ENCODE results near the gene PERCC1. TPM values are rescaled to one million over a fixed set of nuclear protein-coding genes. Genes with fewer than 3 reads are reported as not detected.
"Not testable (repeated sequence)": the region's sequence is repeated elsewhere in the genome, so short reads cannot be mapped to it uniquely, and the experiment has no call there.

The PERCC1 gene
- total RNA-seq, 8 experiments from 2014 or later = 0.29 to 1.2 (median 0.46) TPM; not detected in 4

DNA sequence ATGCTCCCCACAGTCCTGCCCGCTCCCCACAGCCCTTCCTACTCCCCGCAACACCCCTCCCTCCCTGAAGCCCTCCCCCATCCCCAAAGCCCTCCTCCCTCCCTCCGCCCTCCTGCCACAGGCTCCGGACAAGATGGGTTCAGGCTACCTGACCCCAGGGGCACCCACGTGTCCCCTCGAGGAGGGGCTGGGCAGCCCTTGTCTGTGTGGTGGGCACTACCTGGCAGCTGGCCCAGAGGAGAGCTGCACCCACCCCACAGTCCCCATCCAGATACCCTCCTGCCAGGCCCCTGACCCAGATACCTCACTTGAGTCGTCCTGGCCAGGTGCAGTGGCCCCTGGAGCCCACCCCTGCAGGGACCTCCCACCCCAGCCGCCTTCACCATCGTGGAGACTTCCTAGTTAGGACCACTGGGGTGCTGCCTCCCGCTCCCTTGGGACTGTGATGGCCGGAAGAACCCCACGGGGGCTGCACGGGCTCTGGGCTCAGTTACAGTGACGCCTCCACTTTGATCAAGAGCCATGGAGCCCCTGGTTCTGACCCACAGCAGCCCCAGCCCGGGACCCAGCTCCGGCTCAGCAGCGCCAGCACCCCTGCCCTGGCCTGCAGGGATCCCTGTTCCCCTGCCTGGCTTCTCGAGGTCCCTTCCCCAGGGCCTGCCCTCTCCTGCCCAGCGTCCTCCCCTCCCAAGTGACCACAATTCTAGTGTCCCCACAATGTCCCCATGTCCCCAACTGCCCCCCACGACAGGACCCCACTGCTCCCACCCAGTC, 806 bp downstream of the PERCC1 start:
- WGBS, 10 experiments = 40% methylated on average over 1 of the region's 20 CpGs; no CpG with 5 or more reads in 9 of the 10 experiments
- in situ Hi-C loops (cut with MboI; ENCODE audit: low pct_unique_long_range_greater_than_20kb in 2 of 9, low sequenced_read_pairs in 9 of 9, unreplicated experiment in 9 of 9) = no loop called here
- Histone ChIP-seq H3K27ac (no peak overlapping the region), H3K4me3 (no peak overlapping the region), H3K4me1 (replicated peaks in 1 of 2) (peaks cover 6 to 22% of the 10 kb centered on the region in 2 donors)
- no peak for ATAC-seq (replicated peaks in 6 of 8)

DNA sequence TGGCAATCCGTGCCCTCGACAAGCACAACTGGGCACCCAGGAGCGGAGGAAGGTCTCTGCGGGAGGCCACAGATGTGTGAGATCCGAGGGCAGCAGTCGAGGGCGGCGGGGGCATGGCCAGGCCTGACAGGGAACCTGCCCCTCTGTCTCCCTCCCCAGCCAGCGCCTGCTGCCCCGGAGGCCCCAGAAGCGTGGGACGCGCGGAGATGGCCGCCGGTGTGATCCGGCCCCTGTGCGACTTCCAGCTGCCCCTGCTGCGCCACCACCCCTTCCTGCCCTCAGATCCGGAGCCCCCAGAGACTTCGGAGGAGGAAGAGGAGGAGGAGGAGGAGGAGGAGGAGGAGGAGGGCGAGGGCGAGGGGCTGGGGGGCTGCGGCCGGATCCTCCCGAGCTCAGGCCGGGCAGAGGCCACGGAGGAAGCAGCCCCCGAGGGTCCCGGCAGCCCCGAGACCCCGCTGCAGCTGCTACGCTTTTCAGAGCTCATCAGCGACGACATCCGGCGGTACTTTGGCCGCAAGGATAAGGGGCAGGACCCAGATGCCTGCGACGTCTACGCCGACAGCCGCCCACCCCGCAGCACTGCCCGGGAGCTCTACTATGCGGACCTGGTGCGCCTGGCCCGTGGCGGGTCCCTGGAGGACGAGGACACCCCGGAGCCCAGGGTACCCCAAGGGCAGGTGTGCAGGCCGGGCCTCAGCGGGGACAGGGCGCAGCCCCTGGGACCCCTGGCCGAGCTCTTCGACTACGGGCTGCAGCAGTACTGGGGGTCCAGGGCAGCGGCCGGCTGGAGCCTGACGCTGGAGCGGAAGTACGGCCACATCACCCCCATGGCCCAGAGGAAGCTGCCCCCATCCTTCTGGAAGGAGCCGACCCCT, 1.7 kb downstream of the PERCC1 start:
- no peak overlapping the region for H3K4me3 ChIP-seq
- H3K27ac ChIP-seq = no peak overlapping the region
- ATAC-seq (replicated peaks in 6 of 8) = no peak
- WGBS, 10 experiments = 76% methylated on average over 12 of the region's 63 CpGs; no CpG with 5 or more reads in 9 of the 10 experiments
- H3K4me1 ChIP-seq (replicated peaks in 1 of 2) = peaks cover 6 to 22% of the 10 kb centered on the region in 2 donors
- in situ Hi-C loops (cut with MboI; ENCODE audit: low pct_unique_long_range_greater_than_20kb in 2 of 9, low sequenced_read_pairs in 9 of 9, unreplicated experiment in 9 of 9) = no loop called here

DNA sequence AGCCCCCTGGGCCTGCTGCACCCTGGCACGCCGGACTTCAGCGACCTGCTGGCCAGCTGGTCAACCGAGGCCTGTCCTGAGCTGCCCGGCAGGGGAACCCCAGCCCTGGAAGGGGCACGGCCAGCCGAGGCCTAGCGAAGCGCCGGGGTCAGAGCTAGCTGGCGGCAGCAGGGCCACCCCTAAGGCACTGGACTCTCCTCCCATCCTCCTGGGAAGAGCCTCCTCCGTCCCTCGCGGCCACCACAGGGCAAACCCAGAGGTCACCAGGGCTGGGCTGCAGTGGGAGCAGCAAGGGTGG, 2.3 kb downstream of the PERCC1 start:
- no peak overlapping the region for H3K4me3 ChIP-seq
- no CpG with 5 or more reads among the region's 14 CpGs for WGBS, 10 experiments

DNA sequence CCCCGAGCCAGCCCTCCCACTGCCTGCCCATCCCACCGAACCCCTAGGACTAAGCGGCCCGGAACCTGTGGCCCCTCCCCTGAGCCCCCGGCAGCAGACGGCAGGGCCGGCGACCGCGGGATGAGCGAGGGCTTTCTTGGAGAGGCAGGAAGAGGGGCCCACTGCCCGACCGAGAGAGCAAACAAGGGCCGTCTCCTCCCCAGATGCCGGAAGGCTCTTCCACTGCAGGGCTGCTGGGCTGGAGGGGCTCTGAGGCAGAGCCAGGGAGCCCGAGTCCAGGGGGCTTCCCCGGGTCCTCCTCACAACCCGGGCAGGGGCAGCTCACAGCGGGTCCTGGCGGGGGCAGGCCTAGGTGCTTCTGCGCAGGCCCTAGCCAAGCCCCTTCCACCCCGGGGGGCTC, 2.9 kb downstream of the PERCC1 start:
- 40% methylated on average over 3 of the region's 22 CpGs; no CpG with 5 or more reads in 9 of the 10 experiments for WGBS, 10 experiments
- in situ Hi-C loops (cut with MboI; ENCODE audit: low pct_unique_long_range_greater_than_20kb in 2 of 9, low sequenced_read_pairs in 9 of 9, unreplicated experiment in 9 of 9) = no loop called here
- ATAC-seq (replicated peaks in 6 of 8) = peak in 2 of 8 experiments; percentile 4 to 22

More for the DNA sequence above, 2.3 kb downstream of the PERCC1 start:
- Histone ChIP-seq H3K4me1 (replicated peaks in 1 of 2) (peaks cover 6 to 22% of the 10 kb centered on the region in 2 donors), H3K27ac (no peak overlapping the region)
- no peak for ATAC-seq (replicated peaks in 6 of 8)
- in situ Hi-C loops (cut with MboI; ENCODE audit: low pct_unique_long_range_greater_than_20kb in 2 of 9, low sequenced_read_pairs in 9 of 9, unreplicated experiment in 9 of 9) = no loop called here

DNA sequence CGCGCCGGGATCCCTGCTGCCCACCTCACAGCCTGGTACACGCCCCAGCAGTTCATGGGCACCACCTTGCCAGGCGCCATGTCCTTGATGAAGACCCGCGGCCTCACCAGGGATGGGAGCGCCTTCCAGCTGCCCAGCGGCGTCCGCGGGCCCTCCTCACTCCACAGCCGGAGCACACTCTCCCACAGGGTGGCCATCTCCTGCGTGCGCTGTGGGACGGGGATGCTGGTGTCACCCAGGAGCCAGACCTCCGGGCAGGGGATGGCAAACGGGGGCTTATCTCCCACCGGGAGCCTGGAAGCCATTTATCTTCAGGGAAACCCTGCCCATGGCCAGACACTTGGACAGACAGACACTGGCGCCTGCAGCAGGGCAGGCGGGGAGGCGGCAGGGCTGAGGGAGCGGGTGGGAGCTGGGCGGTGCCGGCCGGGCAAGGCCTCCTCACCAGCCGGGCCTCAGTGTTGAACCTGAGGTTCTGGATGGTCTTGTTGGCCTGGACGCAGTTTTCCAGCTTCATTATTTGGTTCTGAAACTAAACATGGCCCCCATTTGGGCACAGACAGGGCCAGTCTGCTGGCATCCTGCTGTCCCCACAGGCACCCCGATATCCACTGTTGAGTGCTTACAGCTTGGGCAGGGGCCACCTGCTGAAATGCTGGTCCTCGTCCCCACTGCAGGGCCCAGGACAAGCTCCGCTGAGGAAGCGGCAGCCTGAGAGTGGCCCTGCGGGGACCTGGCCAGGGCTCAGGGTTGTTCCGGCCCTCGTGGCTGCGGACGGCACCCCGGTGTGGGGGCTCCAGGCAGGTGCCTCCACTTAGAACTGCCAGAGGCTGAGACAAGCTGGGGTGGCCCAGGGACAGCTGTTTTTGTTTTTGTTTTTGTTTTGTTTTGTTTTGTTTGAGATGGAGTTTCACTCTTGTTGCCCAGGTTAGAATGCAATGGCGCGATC, 4.0 kb downstream of the PERCC1 start:
- 92 to 100% (median 100%) methylated on average over 1 to 6 of the region's 40 CpGs; no CpG with 5 or more reads in 6 of the 10 experiments for WGBS, 10 experiments
- no peak for ATAC-seq (replicated peaks in 6 of 8)
- Histone ChIP-seq H3K4me3 (no peak overlapping the region), H3K27ac (no peak overlapping the region), H3K4me1 (replicated peaks in 1 of 2) (peaks cover 6 to 21% of the 10 kb centered on the region in 2 donors)
- in situ Hi-C loops (cut with MboI; ENCODE audit: low pct_unique_long_range_greater_than_20kb in 2 of 9, low sequenced_read_pairs in 9 of 9, unreplicated experiment in 9 of 9) = no loop called here

More for the DNA sequence above, 2.9 kb downstream of the PERCC1 start:
- Histone ChIP-seq H3K4me3 (no peak overlapping the region), H3K27ac (no peak overlapping the region), H3K4me1 (replicated peaks in 1 of 2) (peaks cover 6 to 22% of the 10 kb centered on the region in 2 donors)

DNA sequence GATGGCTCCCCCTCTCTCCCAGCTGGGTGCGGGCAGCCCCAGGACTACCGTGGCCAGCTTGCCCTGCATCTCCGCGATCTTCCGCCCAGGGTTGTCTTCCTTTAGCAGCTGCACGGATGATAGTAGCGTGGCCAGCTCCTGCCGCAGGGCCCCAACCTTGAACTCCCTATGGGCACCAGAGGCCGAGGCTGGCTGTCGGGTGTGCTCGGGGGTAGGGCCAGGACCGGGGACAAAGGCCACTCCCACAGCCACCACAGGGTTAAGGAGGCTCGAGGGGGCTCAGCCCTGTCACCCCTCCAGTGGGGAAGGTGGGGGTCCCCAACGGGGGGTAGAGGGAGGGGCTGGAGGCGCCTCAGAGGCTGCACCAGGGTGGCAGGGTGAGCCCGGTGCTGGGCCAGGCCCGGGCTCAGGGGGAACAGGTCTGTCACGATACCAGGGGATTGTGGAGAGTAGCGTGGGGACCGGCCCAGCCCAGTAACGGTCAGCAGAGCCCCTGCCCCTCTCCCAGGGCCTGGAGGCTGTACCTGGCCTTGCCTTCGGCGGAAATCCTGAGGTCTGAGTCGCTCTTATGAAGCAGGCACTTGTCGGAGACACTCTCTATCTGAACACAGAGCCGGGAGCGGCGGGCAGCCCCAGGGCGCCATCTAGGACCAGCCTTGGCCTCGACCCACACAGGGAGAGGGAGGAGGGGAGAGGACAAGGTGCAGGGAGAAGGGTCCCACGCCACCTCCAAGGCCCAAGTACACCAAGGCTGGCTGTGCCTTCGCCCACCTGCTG, 5.2 kb downstream of the PERCC1 start:
- in situ Hi-C loops (cut with MboI; ENCODE audit: low pct_unique_long_range_greater_than_20kb in 2 of 9, low sequenced_read_pairs in 9 of 9, unreplicated experiment in 9 of 9) = no loop called here
- WGBS, 10 experiments = 71 to 93% methylated on average over 3 to 9 of the region's 32 CpGs; no CpG with 5 or more reads in 8 of the 10 experiments
- no peak overlapping the region for H3K27ac ChIP-seq
- peaks cover 0 to 9% of the 10 kb centered on the region in 2 donors for H3K4me1 ChIP-seq (replicated peaks in 1 of 2)
- H3K4me3 ChIP-seq = no peak overlapping the region
- peak in 3 of 8 experiments; percentile 11 to 39 (median 16) for ATAC-seq (replicated peaks in 6 of 8)

DNA sequence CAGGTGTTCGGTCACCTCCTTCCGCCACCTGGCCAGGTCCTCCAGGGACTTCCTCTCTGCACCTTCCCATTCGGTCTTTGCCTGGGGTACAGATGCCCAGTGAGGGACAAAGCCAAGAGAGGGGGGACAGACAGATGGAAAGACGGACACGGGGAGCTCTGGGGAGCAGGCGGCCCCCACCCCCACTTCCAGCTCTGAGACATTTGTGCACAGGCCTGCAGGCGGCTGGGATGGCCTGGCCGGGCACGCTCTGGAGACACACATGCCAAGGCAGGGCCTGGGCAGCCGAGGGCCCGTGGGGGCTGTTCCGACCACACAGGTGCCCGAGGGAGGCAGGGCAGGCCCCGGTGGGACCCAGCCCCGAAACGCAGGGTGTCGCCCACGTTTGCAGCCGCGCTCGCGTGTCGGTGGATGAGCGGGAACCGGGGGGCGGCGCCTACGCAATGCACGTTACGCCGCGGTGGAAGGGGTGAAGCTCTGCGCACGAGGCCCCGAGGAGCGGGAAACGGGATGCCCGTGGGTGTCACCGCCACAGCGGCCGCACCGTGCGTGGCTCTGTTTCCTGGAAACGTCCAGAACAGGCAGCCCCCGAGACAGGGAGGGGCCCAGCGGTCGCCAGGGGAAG, 6.0 kb downstream of the PERCC1 start:
- in situ Hi-C loops (cut with MboI; ENCODE audit: low pct_unique_long_range_greater_than_20kb in 2 of 9, low sequenced_read_pairs in 9 of 9, unreplicated experiment in 9 of 9) = no loop called here
- 97% methylated on average over 6 of the region's 47 CpGs; no CpG with 5 or more reads in 9 of the 10 experiments for WGBS, 10 experiments
- Histone ChIP-seq H3K27ac (no peak overlapping the region), H3K4me1 (replicated peaks in 1 of 2) (peaks cover 0 to 4% of the 10 kb centered on the region in 2 donors), H3K4me3 (no peak overlapping the region)
- ATAC-seq (replicated peaks in 6 of 8) = no peak

DNA sequence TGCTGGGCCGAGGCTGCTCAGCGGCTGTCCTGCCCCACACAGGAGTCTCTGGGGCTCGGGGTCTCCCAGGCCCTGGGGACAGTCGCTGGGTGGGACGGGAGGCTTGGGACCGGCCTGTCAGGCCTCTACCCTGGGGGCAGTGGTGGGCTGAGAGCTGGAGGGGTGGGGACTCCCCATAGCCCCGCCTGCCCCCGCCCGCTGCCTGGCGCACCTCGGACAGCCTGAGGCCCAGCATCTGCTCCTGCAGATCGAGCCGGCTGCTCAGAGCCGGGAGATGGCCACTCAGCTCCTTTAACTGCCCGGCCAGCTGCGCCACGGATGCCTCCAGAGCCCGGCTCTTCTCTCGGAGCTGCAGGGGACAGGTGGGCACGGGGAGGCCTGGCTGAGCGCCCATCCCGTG, 6.7 kb downstream of the PERCC1 start:
- ATAC-seq (replicated peaks in 6 of 8) = peak in 2 of 8 experiments; percentile 3 to 9
- in situ Hi-C loops (cut with MboI; ENCODE audit: low pct_unique_long_range_greater_than_20kb in 2 of 9, low sequenced_read_pairs in 9 of 9, unreplicated experiment in 9 of 9) = no loop called here

DNA sequence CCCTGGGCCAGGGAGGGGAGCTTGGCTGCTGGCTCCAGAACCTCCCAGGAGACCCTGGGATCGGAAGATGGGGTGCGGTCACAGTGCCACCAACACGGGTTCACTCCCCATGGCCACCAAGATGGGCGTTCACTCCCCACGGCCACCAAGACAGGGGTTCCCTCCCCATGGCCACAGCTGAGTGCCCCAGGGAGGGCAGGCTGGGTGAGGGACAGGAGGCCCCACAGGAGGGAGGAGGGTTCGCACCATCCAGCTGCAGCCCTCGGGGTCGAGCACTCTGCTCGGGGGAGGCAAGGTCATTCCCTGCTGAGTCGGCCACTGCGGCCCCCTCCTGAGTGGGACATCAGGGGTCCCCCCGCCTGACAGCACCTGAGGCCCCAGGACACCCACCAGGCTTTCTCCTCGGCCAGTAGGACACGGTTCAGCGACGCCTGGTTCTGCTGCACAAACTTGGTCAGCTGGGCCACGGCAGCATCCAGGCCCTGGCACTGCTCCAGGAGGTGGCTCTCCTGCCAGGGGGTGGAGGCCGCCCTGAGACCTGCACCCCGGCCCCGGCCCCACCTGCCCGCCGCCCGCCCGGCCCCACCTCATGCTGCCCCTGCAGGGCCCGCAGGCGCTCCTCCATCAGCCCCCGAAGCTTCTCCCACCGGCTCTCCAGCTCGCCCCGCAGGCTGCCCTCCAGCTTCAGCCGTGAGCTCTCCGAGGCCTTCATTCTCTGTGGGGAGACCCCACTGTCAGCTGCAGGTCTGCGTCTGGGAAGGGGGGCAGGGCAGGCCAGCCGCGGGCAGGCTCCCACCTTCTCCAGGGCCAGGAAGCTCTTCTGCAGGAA, 7.6 kb downstream of the PERCC1 start:
- ATAC-seq (replicated peaks in 6 of 8) = no peak
- no peak overlapping the region for H3K4me3 ChIP-seq
- 71 to 100% (median 80%) methylated on average over 1 to 7 of the region's 35 CpGs; no CpG with 5 or more reads in 6 of the 10 experiments for WGBS, 10 experiments
- no peak overlapping the region for H3K27ac ChIP-seq
- in situ Hi-C loops (cut with MboI; ENCODE audit: low pct_unique_long_range_greater_than_20kb in 2 of 9, low sequenced_read_pairs in 9 of 9, unreplicated experiment in 9 of 9) = no loop called here
- H3K4me1 ChIP-seq (replicated peaks in 1 of 2) = peaks cover 0 to 4% of the 10 kb centered on the region in 2 donors

More for the DNA sequence above, 6.7 kb downstream of the PERCC1 start:
- Histone ChIP-seq H3K4me3 (no peak overlapping the region), H3K4me1 (replicated peaks in 1 of 2) (peaks cover 0 to 4% of the 10 kb centered on the region in 2 donors), H3K27ac (no peak overlapping the region)
- 28 to 70% methylated on average over 2 to 4 of the region's 22 CpGs; no CpG with 5 or more reads in 8 of the 10 experiments for WGBS, 10 experiments

DNA sequence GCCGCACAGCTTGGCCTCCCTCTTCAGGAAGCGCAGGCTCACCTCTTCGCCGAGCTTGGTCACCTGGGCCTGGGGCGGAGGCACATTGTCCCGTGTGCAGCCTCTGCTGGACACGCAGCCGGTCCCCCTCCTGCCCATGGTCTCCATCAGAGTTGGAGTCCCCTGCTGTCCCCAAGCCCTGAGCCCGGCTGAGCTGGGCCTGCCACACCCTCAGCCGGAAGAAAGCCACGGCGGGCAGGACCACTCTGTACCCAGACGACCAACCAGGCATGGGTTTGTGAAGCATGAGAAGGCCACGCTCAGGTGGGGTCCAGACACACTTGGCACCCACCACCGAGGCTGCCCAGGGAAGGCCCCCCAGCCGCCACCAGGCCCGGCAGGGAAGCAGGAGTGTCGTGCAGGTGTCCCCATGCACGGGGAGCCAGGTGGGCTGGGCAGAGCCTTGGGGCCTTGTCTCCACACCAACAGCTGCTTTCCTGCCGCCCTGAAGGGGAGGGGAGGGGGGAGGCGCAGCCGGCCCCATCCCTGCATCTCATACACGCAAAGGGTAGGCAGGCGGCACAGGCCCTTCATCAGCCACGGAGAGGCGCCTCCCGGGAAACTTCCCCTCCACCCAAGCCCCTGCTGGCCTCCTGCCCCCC, 8.3 kb downstream of the PERCC1 start:
- no peak for ATAC-seq (replicated peaks in 6 of 8)
- in situ Hi-C loops (cut with MboI; ENCODE audit: low pct_unique_long_range_greater_than_20kb in 2 of 9, low sequenced_read_pairs in 9 of 9, unreplicated experiment in 9 of 9) = no loop called here
- peaks cover 0 to under 1% of the 10 kb centered on the region in 2 donors for H3K4me1 ChIP-seq (replicated peaks in 1 of 2)
- H3K27ac ChIP-seq = no peak overlapping the region
- 74 to 90% (median 80%) methylated on average over 2 to 9 of the region's 27 CpGs; no CpG with 5 or more reads in 5 of the 10 experiments for WGBS, 10 experiments
- no peak overlapping the region for H3K4me3 ChIP-seq

DNA sequence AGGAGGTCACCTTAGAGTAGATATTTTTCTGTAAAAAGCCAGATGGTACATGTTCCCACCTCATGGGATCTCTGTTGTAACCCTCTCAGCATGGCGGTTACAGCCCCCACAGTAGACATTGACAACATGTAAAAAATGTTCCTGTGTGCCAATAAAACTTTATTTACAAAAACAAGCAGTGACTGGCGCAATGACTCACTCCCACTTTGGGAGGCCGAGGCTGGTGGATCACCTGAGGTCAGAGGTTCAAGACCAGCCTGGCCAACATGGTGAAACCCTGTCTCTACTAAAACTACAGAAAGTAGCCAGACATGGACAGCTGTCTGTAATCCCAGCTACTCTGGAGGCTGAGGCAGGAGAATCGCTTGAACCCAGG, 8.8 kb downstream of the PERCC1 start:
- in situ Hi-C loops (cut with MboI; ENCODE audit: low pct_unique_long_range_greater_than_20kb in 2 of 9, low sequenced_read_pairs in 9 of 9, unreplicated experiment in 9 of 9); ATAC-seq (replicated peaks in 6 of 8); H3K4me1 ChIP-seq (replicated peaks in 1 of 2); H3K27ac ChIP-seq; H3K4me3 ChIP-seq: not testable (repeated sequence)
- 80 to 100% (median 98%) methylated on average over 1 to 4 of the region's 4 CpGs; no CpG with 5 or more reads in 4 of the 10 experiments for WGBS, 10 experiments

Data from motor neuron (in vitro differentiated cells).